Measurements from ENCODE around the gene SLC23A2.
"Not testable (repeated sequence)": the region's sequence is repeated elsewhere in the genome, so short reads cannot be mapped to it uniquely, and the experiment has no call there.

Gene SLC23A2

DNA sequence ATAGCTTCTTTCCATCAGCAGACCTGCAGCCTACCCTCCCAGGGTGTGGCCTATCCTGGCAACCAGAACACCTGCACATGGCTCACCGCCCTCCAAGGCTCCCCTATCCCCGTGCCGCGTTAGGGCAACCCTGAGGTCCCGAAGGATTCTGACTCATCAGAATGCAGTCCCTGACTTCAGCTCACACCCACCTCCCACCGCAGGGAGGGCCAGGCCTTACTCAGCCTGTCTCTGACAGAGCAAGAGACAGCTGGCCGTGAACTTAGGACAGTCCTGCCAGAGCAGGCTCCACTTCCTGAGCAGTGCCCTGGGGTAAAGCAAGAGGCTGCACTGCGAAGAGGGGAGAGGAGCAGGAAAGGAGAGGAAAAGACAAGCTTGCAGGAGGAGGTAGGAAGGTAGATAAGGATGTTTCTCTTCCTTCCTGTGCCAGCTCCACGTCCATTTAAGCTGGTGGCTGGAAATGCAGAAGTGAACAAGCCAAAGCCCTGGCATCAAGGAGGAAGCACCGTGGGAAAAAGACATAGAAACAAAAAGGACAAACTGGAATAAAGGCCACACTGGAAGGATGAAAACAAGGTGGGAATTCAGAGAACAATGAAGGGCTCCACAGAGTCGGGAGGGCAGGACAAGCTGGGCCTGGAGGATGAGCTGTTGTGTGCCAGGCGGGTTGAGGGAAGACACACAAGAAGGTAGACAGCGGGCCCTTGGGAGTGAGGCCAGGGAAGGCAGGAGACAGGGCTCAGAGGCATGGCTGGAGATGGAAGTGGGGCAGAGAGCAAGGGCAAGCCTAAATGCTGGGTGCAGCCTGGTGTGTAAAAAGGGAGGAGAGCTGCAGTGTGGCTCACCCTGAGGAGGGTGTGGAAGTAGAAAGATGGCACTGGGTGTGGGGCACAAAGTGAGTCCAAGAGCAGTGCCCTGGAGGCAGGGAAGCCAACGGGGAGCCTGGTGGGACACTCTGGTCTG, 102.7 kb downstream of the SLC23A2 start:
- no peak for DNase-seq

DNA sequence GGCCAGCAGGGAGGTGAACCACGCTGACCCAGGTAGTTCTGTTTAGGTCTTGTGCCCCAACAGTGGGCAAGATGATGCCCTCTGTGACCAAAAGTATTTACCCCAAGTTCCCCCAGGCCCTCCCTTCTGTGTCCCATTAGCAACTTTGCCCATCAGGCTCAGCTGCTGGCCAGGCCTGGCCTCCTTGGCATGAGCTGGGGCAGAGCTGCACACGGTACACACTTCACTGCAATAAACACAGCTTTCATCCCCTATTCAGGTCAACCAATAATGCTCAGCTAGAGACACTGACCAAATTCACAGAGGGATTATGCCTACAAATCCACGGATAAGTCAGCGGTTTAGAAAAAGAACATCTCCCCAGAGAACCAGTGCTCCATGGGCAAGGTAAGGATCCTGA, 103.7 kb downstream of the SLC23A2 start:
- no peak for DNase-seq

DNA sequence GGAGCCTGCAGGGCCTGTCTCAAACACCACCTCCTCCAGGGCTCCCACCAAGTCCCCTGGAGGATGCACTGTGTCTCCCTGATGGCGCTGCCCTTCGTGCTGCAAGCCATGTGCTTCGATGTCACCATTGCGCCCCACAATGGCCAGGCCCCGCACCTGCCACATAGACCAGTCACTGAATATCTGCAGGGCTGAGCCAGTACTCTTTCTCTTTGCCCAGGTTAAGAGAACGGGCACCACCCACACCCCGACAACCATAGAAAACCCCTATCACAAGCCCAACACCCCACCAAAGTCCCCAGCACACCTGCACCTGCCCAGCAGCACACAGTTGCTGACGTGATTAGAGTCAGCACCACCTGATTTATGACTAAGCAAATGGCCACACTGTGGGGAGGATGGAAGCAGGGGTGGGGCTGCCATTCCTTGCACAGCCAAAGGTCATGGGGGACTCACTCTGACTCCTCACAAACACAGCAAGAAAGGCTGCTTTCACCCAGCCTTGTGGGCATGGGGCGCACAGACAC, 104.3 kb downstream of the SLC23A2 start:
- no peak for DNase-seq

DNA sequence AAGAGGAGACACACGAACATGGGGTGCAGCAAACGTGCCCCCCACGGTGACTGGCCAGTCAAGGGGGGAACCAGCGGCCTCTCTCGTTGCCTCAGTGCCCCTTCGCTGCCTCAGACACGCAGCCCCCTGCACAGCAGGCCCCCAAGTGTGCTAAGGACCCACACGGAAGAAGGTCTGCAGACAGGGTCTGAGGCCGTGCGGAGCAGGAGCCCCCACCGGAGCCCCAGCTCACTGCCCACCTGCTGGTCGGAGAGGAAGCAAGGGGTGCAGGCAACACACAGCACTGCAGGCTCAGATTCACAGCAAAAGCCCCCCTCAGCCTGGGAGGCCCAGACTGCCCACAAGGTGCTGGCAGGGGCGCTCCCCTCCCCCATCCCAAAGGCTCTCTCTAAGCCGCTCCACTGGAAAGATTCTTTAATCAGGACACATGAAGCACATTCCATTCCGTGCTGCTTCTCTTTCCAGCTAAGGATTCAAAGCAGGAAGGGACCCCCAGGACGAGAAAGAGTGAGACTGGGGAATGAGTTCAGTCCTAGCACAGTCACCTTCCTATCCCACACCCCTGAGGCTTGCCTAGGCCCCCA, 105.1 kb downstream of the SLC23A2 start:
- no peak for DNase-seq

DNA sequence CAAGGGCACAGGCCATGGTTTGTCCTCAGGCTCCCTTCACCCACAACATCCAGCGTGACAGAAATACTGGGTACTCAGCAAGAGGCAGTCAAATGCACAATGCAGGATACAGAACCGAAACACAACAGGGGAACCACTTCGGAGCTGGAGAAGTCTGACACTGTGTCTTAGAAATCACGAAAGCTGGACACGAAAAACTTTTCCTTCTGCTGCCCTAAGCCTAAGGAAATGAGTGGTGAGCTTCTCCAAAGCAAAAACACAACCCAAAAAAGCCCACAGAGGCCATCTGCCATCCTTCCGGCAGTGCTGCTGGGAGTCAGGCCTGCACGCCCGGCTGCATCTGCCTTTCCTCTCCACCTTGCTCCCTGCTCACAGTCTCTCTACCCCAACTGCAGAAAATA, 106.3 kb downstream of the SLC23A2 start:
- no peak for DNase-seq

DNA sequence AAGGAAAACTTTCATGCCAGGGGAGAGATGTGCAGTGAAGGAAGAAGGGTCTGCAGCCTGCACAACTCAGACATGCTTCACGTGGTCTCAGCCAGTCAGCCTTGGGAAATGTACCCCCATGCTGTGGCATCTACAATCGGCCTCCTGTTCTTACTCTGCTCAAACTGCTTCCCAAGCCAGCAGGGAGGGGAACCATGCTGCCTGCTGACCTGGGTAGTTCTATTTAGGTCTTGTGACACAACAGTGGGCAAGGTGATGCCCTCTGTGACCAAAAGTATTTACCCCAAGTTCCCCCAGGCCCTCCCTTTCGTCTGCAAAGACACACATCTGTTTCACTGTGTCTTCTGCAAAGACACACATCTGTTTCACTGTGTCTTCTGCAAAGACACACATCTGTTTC, 106.9 kb downstream of the SLC23A2 start:
- DNase-seq, result no peak

DNA sequence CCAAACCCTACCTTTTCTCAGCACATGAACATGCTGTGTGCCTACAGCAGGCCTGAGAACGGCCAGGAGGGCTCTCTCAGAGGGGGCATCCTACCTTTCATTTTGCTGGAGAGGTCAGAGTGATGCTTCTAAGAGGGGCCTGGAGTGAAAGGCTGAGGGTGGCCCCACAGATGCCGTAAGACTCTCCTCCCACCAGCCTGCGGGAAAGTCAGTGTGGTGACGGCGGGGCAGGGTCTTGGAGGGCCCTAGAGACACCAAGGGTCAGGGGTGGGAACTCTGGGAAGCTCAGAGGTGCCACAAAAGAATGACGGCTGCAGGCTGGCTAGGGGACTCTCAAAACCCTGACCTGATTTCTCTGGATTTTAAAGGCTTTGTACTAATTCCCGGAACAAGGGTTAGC, 107.6 kb downstream of the SLC23A2 start:
- DNase-seq, result no peak

DNA sequence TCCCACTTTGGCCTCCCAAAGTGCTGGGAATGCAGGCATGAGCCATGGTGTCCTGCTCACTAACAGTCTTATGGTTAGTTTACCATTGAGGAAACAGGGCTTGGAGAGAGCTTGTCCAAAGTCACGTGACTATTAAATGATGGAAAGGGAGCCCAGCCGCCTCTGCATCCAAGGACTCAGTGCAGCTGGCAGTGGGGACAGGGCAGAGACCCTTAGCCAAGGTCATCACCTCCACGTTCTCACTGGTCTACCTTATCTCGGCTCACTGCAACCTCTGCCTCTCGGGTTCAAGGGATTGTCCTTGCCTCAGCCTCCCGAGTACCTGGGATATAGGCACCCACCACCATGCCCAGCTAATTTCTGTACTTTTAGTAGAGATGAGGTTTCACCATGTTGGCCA, 109.3 kb downstream of the SLC23A2 start:
- no peak for DNase-seq

DNA sequence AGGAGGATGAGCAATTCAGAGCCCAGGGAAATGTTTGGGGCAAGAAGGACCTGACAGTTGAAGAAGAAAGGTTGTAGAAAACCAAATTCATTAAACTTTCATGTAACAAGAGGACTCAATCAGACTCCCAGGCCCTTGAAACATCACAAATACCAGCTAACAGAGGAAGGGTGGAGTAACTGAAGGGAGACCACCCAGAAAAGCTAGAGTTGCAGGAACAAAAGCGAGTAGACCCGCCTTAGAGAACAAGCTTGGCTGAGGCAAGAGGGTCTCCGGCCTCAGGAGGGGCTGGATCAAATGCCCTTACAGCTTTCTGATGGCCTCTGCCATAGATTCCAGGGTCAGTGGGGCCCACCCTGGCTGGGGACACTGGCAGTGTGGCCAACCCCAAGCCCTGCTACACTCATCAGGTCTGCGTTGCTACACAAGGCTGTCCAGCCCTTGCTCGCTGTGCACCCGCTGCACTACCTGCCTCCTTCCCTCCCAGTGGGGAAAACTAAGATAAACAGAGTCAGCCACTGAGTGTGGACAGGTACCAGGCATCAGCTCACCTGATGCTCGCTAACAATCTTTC, 110.0 kb downstream of the SLC23A2 start:
- DNase-seq, result no peak

DNA sequence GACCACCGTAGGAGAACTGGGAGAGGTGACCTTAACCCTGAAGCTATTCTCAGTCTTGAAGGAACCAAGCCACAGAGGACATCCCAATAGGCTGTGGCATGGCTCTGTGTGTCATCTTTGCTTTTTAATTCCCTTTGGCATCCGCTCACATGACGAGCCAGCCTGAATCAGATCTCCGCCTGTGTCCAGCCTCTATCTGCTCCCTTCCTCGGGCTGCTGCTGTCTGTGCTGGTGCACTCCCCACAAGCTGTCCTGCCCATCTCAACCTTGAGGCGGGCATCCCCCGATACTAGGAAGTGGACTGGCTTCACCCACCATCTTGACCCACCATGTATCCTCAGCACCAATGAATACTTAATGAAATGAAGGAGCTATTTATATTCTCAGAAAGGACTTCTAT, 111.9 kb downstream of the SLC23A2 start:
- no peak for DNase-seq

DNA sequence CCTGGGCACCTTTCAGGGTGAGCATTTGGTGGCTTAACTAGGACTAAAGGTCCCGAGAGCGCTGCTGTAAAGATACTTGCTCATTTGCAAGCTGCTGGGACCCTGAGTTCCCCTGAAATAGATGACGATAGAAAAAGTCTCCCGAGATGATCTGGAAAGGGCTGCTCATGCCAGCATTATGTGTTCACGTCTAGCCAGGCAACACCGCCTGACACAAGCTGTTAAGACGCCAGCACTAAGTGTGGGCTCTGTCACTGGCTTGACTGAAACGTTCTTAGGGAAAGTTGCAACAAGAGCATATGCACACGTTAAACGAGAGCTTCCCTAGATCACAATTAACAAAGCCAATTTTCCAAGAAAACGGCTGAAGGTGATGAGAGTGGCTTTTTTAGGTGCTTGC, 113.7 kb downstream of the SLC23A2 start:
- no peak for DNase-seq

DNA sequence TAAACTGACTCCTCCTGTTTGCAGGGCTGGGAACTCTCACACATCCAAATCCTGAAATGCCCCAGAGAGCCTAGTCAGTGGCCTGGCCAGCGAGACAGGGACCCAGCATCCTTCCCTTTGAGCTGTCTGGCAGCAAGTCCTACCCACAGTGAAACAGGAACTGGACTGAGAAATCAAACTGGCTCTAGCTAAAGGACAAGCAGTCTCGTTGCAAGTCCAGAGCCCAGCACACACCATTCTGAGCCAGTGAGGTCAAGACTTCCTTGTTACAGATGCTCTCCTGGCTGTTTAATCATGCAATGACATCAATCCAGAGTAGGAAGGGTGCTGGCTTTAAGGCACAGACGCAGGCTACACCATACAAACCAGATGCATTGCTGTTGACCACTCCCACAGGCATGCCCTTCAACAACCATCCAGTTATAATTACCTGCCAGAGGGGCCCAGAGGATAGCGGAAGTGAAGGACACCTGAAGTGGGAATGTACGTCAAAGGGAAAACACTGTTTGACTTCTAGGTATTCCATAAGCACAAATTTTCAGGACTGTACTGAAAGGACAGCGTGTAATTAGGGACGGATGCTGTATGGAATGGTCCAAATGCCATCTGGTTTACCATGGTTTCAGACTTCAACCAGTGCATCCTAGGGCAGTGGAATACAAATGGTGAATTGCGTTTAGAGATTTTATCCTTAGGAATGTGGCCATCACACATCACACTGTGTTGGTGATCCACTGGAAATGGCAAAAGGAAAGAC, 114.4 kb downstream of the SLC23A2 start:
- no peak for DNase-seq

DNA sequence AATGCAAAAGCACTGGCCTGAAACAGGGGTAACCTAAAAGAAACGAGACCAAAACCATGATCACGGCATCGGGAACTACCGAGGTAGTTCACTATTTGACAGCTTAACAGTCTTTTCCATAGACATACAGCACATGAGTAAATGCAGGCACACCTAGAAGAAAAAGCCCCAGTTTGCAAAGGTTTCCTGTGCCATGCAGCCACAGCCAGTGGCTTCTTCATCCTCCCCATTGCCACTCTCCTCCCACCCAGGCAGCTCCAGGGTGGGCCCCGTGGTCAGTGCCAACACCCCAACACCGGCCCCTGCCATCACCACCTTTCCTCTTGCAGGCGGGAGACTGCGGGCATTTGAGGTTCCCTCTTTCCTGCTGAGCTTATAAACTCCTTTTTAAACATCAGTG, 115.4 kb downstream of the SLC23A2 start:
- DNase-seq, result no peak

DNA sequence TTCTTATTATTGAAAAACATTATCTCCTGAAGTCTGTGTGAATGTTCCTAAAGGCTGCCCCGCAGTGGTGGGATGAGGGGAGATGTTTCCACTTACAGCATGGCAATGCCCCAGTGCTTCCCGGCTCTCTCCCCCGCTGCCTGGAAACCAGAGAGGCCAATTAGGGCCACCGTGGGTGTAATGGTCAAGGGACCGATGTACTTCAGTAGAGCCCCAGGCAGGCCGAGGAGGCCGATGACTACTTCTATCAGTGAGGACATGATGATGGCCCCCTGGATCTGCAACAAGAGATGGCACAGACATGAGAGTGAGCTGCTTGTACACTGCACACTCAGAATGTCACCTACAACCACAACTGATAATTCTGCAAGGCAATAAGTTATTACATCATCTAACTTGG, 117.8 kb downstream of the SLC23A2 start:
- no peak for DNase-seq

DNA sequence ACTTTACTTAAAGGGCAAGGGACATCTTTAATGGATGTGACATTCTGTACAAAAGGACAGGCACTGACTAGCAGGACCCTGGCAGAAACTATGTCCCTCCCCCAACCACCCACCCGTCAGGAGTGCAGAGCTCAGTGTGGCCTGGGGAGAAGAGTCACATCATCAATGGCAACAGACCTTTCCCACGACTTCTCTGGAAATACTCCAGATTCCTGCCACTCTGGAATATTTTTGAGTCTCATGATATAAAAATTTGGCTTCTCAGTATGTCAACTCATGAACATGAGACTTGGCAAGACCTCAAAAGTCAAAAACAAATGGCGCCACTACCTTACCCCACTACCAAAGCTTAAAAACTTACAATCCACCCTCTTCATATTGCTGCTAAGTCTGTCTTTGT, 118.3 kb downstream of the SLC23A2 start:
- DNase-seq, result no peak

DNA sequence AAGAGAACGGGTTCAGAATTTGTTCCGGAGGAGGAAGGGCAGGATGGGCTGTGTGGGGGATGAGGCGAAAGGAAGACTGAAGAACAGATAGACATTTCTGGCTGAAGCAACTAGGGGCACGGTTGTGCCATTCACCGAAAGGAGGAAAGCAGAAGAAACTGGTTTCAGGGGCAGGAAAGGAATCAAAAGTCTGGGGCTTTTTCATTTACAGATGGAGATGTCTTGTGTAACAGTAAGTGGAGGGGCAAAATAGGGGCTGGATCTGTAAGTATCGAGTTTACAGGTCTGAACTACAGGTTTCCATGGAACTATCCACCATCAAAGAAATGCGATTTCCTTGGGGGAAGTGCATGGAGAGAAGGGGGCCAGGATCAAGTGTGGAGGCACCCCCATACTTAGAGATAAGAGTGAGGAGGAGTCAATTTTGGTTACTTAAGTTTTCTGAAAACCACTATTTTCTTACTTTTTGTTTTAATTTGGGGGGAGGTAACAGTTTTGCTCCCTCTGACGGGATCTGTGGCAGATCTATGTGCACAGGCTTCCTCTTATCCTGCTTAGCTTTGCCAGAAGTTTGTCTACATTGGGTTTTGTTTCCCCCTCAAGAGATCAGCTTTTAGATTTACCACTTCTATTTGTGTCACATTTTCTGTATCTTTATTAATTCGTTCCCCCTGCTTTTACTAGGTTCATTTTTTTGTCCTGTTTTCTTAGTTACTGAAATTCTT, 120.1 kb downstream of the SLC23A2 start:
- DNase-seq, result no peak

DNA sequence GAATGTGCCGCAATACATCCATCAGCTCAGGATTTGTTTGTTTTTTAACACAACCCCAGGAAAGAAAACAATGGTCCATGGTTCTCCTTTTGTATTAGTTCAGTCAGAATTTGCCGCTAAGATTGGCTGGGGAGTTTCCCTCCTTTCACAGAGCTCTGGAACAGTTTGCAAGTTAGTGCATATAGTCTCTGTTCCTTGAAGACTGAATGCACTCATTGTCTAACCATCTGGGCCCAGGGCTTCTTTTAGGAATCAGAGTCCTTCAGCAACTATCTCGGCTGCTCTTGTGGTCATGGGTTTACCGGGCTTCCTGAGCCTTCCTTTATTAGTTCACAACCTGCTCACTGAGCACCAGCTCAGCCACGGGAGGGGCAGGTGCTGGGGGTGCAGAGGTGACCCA, 121.3 kb downstream of the SLC23A2 start:
- no peak for DNase-seq

DNA sequence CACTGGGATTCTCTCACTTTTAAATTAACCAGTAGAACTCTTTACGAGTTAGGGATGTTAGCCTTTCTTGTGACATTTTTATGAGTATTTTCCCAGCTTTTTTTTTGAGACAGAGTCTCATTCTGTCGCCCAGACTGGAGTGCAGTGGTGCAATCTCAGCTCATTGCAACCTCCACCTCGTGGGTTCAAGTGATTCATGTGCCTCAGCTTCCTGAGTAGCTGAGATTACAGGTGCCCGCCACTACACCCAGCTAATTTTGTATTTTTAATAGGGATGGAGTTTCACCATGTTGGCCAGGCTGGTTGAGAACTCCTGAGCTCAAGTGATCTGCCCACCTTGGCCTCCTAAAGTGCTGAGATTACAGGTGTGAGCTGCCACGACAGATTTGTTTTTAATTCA, 123.2 kb downstream of the SLC23A2 start:
- DNase-seq, result not testable (repeated sequence)

DNA sequence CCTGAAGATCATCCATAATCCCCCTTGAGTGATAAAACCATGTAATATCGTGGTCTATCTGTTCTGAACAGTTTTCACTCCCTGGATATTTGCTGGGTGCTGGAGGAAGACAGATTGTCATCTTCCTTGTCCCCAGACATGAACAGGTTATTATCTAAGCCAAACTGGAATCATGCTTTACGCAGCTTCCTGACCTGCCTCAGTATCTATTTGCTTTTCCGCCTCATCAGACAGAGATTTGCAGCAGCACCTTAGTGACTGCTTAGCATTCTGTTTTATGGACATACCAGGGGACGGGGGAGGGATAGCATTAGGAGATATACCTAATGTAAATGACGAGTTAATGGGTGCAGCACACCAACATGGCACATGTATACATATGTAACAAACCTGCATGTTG, 124.6 kb downstream of the SLC23A2 start:
- DNase-seq, result no peak

DNA sequence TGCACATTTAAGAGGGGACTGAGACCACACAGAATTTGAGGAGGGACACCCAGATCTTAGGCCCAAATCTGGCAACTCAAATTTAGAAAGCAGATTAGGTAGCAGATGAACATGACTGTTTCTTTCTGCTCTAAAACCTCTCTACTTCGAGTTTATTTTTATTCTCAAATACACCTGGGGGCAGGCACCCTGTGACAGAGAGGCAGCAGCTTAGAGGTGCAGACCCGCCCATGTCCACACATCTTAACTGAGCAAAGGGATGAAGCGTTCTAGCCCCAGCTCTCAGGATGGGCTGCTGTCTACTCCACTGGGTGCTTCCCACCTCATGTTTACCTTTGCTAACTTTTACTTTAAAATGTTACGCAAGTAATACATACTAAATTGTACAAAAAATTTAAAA, 125.0 kb downstream of the SLC23A2 start:
- no peak for DNase-seq

DNA sequence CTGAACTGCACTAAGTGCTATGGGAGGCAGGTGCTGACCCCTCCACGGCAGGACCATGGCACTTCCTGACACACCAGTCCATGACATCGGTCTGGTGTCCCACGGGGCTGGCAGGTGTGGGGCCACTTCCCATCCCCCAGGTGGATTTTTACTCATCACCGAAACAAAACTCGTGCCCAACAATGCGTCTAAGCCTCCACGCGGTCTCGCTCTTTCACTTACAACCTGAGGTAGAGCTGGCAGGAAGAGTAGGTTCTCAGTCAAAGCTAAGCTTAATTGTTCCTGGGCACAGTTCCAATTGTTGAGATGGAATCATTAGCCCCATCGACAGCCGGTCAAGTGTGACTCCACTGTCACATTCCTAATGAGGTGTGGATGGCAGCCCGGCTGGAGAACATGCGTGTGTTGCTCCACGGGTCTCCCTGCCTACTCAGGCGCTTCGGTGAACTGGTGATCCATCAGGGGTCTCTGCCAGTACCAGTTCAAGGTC, 125.7 kb downstream of the SLC23A2 start:
- DNase-seq, result peak; percentile 98

DNA sequence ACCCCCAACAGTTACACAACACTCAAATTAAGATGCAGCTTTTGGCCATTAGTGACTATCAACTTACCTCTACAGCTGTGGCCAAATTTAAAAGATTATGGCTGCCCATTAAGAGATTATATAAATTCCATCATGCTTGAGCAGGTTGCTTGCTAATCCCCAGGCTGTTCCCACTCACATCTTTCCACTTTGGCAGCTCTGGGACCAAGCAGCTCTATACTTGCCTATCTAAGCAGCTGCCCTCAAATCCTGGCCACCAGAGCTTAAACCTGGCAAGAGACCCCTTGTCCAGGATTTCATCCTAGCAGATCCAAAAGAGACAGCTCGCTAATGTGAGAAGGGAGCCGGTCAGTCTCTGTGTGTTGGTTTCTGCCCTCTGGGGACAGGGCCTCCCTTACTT, 127.9 kb downstream of the SLC23A2 start:
- DNase-seq, result no peak
